DND-41 (cell line): ENCODE data around the gene PMPCA.

Experiments used
- CTCF ChIP-seq: IDR thresholded peaks from 2 replicates; pipeline ENCODE4 v1.5.1; 2012; ENCODE audit warnings: borderline replicate concordance, low read length, moderate library complexity, mild to moderate bottlenecking; ENCODE audit not compliant: poor library complexity, severe bottlenecking; ENCODE audit errors: extremely low read depth
- EZH2 ChIP-seq: IDR thresholded peaks from 3 replicates; pipeline ENCODE4 v1.6.1; 2012; ENCODE audit warnings: borderline replicate concordance, low read depth, mild to moderate bottlenecking, moderate library complexity, low read length, inconsistent platforms; ENCODE audit not compliant: severe bottlenecking

- TF ChIP-seq CTCF (no peak), EZH2 (no peak)
Observed at GRCh38 chr9:136412962-136413361, 2.5 kb downstream of the PMPCA start.
